Measurements from ENCODE around the gene CFAP157.

GRCh38 chr9:127676638-127677037 is 30.1 kb upstream of the CFAP157 start:
- no peak for TF ChIP-seq POLR2AphosphoS5 (IDR thresholded peaks at IDR 0.05; ENCODE audit: borderline replicate concordance, low read depth, low read length)
- no peak for TF ChIP-seq EZH2 (IDR thresholded peaks at IDR 0.05)
